DND-41 (cell line): ENCODE measurements around the gene SERPINH1.

Source experiments
- ATAC-seq: fragments of 200-7000 bp; cut with Tn5 transposase; 3 replicates; pipeline ENCODE4 v1.9.1; 2021; ENCODE audit warnings: low read depth; ENCODE audit not compliant: insufficient read depth
- DNase-seq: peaks from one replicate; pipeline ENCODE4 v3.0.0-alpha.2; 2020
- H2AFZ ChIP-seq: 2 replicates; pipeline ENCODE4 v1.6.0; 2012; ENCODE audit warnings: low read depth, low read length
- H3K27ac ChIP-seq: 2 replicates; pipeline ENCODE4 v1.5.1; 2012; ENCODE audit warnings: low read length, inconsistent platforms
- H3K27me3 ChIP-seq: fragments of 200-600 bp; sonication (generic); 2 replicates; pipeline ENCODE4 v1.6.0; 2012; ENCODE audit warnings: low read length, mild to moderate bottlenecking, inconsistent platforms; ENCODE audit not compliant: insufficient read depth, poor library complexity
- H3K36me3 ChIP-seq: 2 replicates; pipeline ENCODE4 v1.5.1; 2012; ENCODE audit warnings: low read length, inconsistent platforms; ENCODE audit not compliant: insufficient read depth
- H3K4me1 ChIP-seq: 2 replicates; pipeline ENCODE4 v1.5.1; 2012; ENCODE audit warnings: mild to moderate bottlenecking, low read length; ENCODE audit not compliant: insufficient read depth
- H3K4me2 ChIP-seq: 2 replicates; pipeline ENCODE4 v1.6.0; 2012; ENCODE audit warnings: mild to moderate bottlenecking, moderate library complexity, low read length, inconsistent platforms; ENCODE audit not compliant: insufficient read depth
- H3K4me3 ChIP-seq, 2 experiments: fragments of 200-600 bp in 1 of 2; shearing (Covaris generic) in 1 of 2; 2 replicates each; pipeline ENCODE4 v1.5.1; 2012 to 2016; ENCODE audit warnings: inconsistent platforms in 2 of 2, low read length in 2 of 2, mild to moderate bottlenecking in 2 of 2, low read depth in 1 of 2, moderate library complexity in 1 of 2
- H3K79me2 ChIP-seq: 2 replicates; pipeline ENCODE4 v1.6.0; 2012; ENCODE audit warnings: low read length, inconsistent platforms; ENCODE audit not compliant: insufficient read depth
- H3K9ac ChIP-seq: 2 replicates; pipeline ENCODE4 v1.6.0; 2012; ENCODE audit warnings: low read depth, mild to moderate bottlenecking, inconsistent platforms, low read length, moderate library complexity
- H3K9me3 ChIP-seq: 2 replicates; pipeline ENCODE4 v1.5.1; 2012; ENCODE audit warnings: low read length, moderate library complexity, mild to moderate bottlenecking, inconsistent platforms; ENCODE audit not compliant: insufficient read depth, severe bottlenecking
- H4K20me1 ChIP-seq: 2 replicates; pipeline ENCODE4 v1.6.0; 2012; ENCODE audit warnings: low read length; ENCODE audit not compliant: insufficient read depth
- EZH2 ChIP-seq: IDR thresholded peaks from 3 replicates; pipeline ENCODE4 v1.6.1; 2012; ENCODE audit warnings: borderline replicate concordance, low read depth, mild to moderate bottlenecking, moderate library complexity, low read length, inconsistent platforms; ENCODE audit not compliant: severe bottlenecking
- TF ChIP-seq, protein P1 (sequence below): IDR thresholded peaks from 2 replicates; pipeline ENCODE4 v1.5.1; 2012; ENCODE audit warnings: borderline replicate concordance, low read length, moderate library complexity, mild to moderate bottlenecking; ENCODE audit not compliant: poor library complexity, severe bottlenecking; ENCODE audit errors: extremely low read depth

The SERPINH1 gene

DNA sequence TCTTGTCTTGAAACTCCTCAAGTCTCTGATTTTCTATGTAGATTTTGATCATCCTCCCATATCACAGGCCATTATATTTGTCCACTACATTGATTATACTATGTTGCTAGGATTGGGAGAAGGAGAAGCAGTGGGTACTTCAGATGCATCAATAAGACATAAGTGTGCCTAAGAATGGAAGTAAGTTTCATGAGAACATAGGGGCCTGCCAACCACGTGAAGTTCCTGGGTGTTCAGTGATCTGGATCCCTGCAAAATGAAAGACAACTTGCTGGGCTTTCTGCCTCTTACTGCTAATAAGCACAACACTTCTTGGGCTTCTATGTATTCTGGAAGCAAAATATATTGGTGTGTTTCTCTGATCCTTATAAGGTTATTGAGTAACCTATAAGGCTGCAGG, 17.8 kb downstream of the SERPINH1 start:
- no peak overlapping the region for H3K9ac ChIP-seq
- H3K4me2 ChIP-seq = no peak overlapping the region
- H3K4me3 ChIP-seq = no peak overlapping the region
- no peaks in the 10 kb centered on the region for H3K36me3 ChIP-seq
- peaks cover 15% of the 10 kb centered on the region for H3K27me3 ChIP-seq
- DNase-seq = no peak
- H3K4me1 ChIP-seq = peaks cover 23% of the 10 kb centered on the region
- H3K79me2 ChIP-seq = no peaks in the 10 kb centered on the region
- no peak overlapping the region for H2AFZ ChIP-seq
- no peaks in the 10 kb centered on the region for H4K20me1 ChIP-seq
- H3K9me3 ChIP-seq = no peaks in the 10 kb centered on the region
- no peak for TF ChIP-seq EZH2
- TF ChIP-seq, protein P1, sequence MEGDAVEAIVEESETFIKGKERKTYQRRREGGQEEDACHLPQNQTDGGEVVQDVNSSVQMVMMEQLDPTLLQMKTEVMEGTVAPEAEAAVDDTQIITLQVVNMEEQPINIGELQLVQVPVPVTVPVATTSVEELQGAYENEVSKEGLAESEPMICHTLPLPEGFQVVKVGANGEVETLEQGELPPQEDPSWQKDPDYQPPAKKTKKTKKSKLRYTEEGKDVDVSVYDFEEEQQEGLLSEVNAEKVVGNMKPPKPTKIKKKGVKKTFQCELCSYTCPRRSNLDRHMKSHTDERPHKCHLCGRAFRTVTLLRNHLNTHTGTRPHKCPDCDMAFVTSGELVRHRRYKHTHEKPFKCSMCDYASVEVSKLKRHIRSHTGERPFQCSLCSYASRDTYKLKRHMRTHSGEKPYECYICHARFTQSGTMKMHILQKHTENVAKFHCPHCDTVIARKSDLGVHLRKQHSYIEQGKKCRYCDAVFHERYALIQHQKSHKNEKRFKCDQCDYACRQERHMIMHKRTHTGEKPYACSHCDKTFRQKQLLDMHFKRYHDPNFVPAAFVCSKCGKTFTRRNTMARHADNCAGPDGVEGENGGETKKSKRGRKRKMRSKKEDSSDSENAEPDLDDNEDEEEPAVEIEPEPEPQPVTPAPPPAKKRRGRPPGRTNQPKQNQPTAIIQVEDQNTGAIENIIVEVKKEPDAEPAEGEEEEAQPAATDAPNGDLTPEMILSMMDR = no peak
- no peak overlapping the region for H3K27ac ChIP-seq
- no peak for ATAC-seq

DNA sequence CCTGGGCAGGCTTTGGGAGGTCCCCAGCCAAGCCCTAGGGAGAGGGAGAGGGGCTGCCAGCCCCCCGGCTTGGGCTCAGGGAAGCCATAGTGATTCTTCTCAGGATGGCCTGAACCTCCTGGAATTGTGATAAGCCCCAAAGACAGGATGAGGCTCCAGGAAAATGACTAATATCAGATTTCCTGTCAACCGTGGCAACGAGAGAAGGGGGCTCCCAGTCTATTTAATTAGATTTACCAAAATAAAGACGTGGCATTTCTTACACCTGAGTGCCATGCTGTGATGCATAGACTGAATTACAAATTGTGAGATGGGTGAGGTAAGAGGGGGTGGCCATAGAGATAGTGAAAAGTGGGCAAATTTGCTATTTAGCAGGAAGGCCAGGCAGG, 20.4 kb downstream of the SERPINH1 start:
- peaks cover 15% of the 10 kb centered on the region for H3K27me3 ChIP-seq
- H3K36me3 ChIP-seq = no peaks in the 10 kb centered on the region
- H2AFZ ChIP-seq = peak overlapping the region; percentile 70
- peak overlapping the region in 1 of 2 experiments; percentile 67; a peak in 2 of 4 replicates for H3K4me3 ChIP-seq
- H3K9me3 ChIP-seq = no peaks in the 10 kb centered on the region
- H3K4me2 ChIP-seq = peak overlapping the region; percentile 61
- H3K9ac ChIP-seq = peak overlapping the region; percentile 89
- DNase-seq (no peak), ATAC-seq (no peak)
- peaks cover 23% of the 10 kb centered on the region for H3K4me1 ChIP-seq
- H3K27ac ChIP-seq = no peak overlapping the region
- no peaks in the 10 kb centered on the region for H3K79me2 ChIP-seq
- no peak for TF ChIP-seq EZH2
- TF ChIP-seq, protein P1 = no peak
- no peaks in the 10 kb centered on the region for H4K20me1 ChIP-seq

DNA sequence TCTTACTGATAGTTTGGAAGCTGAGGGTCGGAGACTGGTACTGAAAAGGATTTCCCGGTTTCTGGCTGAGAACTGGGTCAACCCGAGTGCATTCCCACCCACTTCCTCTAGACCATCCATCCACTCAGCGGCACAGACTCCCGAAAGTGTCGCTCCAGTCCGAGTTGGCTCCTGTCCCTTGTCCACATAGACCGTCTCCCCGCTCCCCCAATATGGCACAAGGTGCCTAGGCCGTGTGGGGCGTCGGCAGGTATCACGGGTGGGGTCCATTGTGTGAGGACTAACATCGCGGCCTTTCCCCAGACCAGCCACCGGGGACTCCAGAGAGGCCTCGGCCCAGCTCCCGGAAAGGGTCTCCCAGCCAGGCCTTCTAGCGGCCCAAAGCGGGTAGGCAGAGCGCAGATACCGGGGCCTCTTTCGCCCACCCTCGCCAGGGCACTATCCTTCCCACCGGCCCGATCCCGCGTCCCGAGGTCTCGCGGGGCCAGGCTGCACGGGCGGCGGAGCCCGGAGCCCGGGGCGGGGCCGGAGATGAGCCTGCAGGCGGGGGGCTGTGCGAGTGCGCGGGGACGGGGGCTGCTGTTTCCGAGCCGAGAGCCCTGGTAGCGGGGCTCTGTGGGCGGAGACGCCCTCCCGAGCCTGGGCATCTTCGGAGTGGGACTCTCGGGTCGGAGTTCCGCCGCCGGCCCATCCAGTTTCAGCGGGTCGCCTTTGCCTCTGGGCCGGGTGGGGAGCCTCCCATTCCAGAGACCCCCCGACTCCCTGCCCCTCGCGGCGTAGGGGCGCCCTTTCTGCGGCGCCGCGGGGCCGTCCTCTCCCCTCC, 21.1 kb downstream of the SERPINH1 start:
- H3K4me1 ChIP-seq = peaks cover 23% of the 10 kb centered on the region
- peak; percentile 78 for DNase-seq
- peak overlapping the region; percentile 70 for H2AFZ ChIP-seq
- H3K9me3 ChIP-seq = no peaks in the 10 kb centered on the region
- H3K27me3 ChIP-seq = peaks cover 15% of the 10 kb centered on the region
- peak overlapping the region; percentile 66 for H3K27ac ChIP-seq
- H3K79me2 ChIP-seq = no peaks in the 10 kb centered on the region
- H3K4me3 ChIP-seq = peak overlapping the region; percentile 38 to 67; a peak in 3 of 4 replicates
- H4K20me1 ChIP-seq = no peaks in the 10 kb centered on the region
- no peaks in the 10 kb centered on the region for H3K36me3 ChIP-seq
- TF ChIP-seq EZH2 = peak; percentile 49
- TF ChIP-seq, protein P1 = peak; percentile 62
- peak; percentile 90 for ATAC-seq
- H3K4me2 ChIP-seq = peak overlapping the region; percentile 61
- peak overlapping the region; percentile 89 for H3K9ac ChIP-seq
